K562 (cell line): ENCODE results near the gene SLC25A26. TPM values are rescaled to one million over a fixed set of nuclear protein-coding genes. Genes with fewer than 3 reads are reported as not detected.

Experiments
- ATAC-seq: fragments of 200-7000 bp; cut with Tn5 transposase; 3 replicates; pipeline ENCODE4 v1.9.1; 2020; ENCODE audit warnings: moderate library complexity
- BruUV-seq: library from RNA; stranded (reverse); fragments of 400-500 nt; replicated peaks from 2 replicates; lab custom pipeline; 2021; lab: Mats Ljungman, UMichigan
- CTCF ChIA-PET: fragments of 300-600 bp; formaldehyde crosslinking; extraction: SDS; loops from one replicate; lab custom pipeline; 2021; ENCODE audit warnings: low intra/inter-chr PET ratio; lab: Yijun Ruan, JAX
- POLR2A ChIA-PET: fragments of 300-600, 350-650 bp; sonication (Branson Sonifier 250); formaldehyde crosslinking; extraction: SDS; loops from one replicate; lab custom pipeline; 2021; ENCODE audit warnings: antibody characterized with exemption, inconsistent platforms; lab: Yijun Ruan, JAX
- DNase-seq, 4 experiments: peaks; one replicate each; pipeline versions ENCODE4 v3.0.0 to v3.0.0-alpha.2; 2011 to 2018; ENCODE audit warnings: low spot score in 3 of 4, mixed read lengths in 3 of 4; ENCODE audit errors: extremely low read depth in 1 of 4
- FAIRE-seq: peaks from 2 replicates; lab custom pipeline; 2011; peaks lifted over from hg19 to GRCh38; lab: Jason Lieb, UNC
- H2AFZ ChIP-seq: 2 replicates; pipeline ENCODE4 v1.6.0; 2011; ENCODE audit warnings: low read depth, low read length, control low read depth, inconsistent platforms
- H3K27ac ChIP-seq: fragments of 200-600 bp; 3 replicates; pipeline ENCODE4 v1.8.0; 2011; ENCODE audit warnings: low read depth, mild to moderate bottlenecking, control low read depth, inconsistent platforms, low read length, moderate library complexity, mixed read lengths; ENCODE audit errors: extremely low read depth
- H3K27me3 ChIP-seq, 2 experiments: fragments of 300-600 bp in 1 of 2; 2 replicates in 1 of 2; 3 replicates in 1 of 2; pipeline versions ENCODE4 v1.6.0 to v1.8.0; 2011; ENCODE audit warnings: inconsistent platforms in 2 of 2, low read length in 2 of 2, mild to moderate bottlenecking in 1 of 2, mixed read lengths in 1 of 2, moderate library complexity in 1 of 2; ENCODE audit not compliant: control insufficient read depth in 2 of 2, insufficient read depth in 2 of 2
- H3K36me3 ChIP-seq: fragments of 300-600 bp; 3 replicates; pipeline ENCODE4 v1.8.0; 2011; ENCODE audit warnings: mild to moderate bottlenecking, low read length, inconsistent platforms; ENCODE audit not compliant: control insufficient read depth, insufficient read depth
- H3K4me1 ChIP-seq, 2 experiments: fragments of 200-600 bp in 1 of 2; replicated peaks in 1 of 2; 2 replicates in 1 of 2; 3 replicates in 1 of 2; pipeline versions ENCODE4 v1.5.1 to v1.8.0; 2011; ENCODE audit warnings: inconsistent platforms in 2 of 2, low read length in 2 of 2, mild to moderate bottlenecking in 1 of 2, mixed read lengths in 1 of 2, moderate library complexity in 1 of 2; ENCODE audit not compliant: control insufficient read depth in 2 of 2, insufficient read depth in 2 of 2
- H3K4me2 ChIP-seq: 2 replicates; pipeline ENCODE4 v1.6.1; 2011; ENCODE audit warnings: low read length, control low read depth, inconsistent platforms, mixed read lengths; ENCODE audit not compliant: insufficient read depth
- H3K4me3 ChIP-seq: fragments of 200-600 bp; sonication (generic), shearing (Covaris generic); 2 replicates; pipeline ENCODE4 v1.5.1; 2016; ENCODE audit warnings: control low read depth, inconsistent platforms
- H3K79me2 ChIP-seq: fragments of 200-600 bp; 3 replicates; pipeline ENCODE4 v1.8.0; 2011; ENCODE audit warnings: low read length, inconsistent platforms; ENCODE audit not compliant: control insufficient read depth, insufficient read depth
- H3K9ac ChIP-seq, 2 experiments: 2 replicates each; pipeline versions ENCODE4 v1.6.0 to v1.6.1; 2011; ENCODE audit warnings: low read depth in 2 of 2, low read length in 2 of 2, control low read depth in 1 of 2, inconsistent platforms in 1 of 2, mild to moderate bottlenecking in 1 of 2, mixed read lengths in 1 of 2; ENCODE audit not compliant: insufficient read depth in 1 of 2
- H3K9me1 ChIP-seq: one replicate; pipeline ENCODE4 v1.6.0; 2011; ENCODE audit warnings: inconsistent platforms, mild to moderate bottlenecking, low read length, moderate library complexity; ENCODE audit not compliant: control insufficient read depth, insufficient read depth
- H3K9me3 ChIP-seq: replicated peaks from 2 replicates; pipeline ENCODE4 v1.5.1; 2011; ENCODE audit warnings: low read depth, low read length, inconsistent platforms; ENCODE audit not compliant: control insufficient read depth, insufficient read depth
- H4K20me1 ChIP-seq: replicated peaks from 2 replicates; pipeline ENCODE4 v1.6.1; 2011; ENCODE audit warnings: low read length, inconsistent platforms, mixed read lengths; ENCODE audit not compliant: control insufficient read depth, insufficient read depth
- ARID2 ChIP-seq: fragments of 450-650 bp; IDR thresholded peaks from 2 replicates; pipeline ENCODE4 v1.6.1; 2017; ENCODE audit warnings: antibody characterized with exemption, mild to moderate bottlenecking
- HMBOX1 ChIP-seq: sonication (generic); IDR thresholded peaks from 2 replicates; pipeline ENCODE4 v1.6.1; 2016
- HMG20B ChIP-seq: fragments of 250-450 bp; sonication (Bioruptor Pico); IDR thresholded peaks from 2 replicates; pipeline ENCODE4 v1.5.0; 2021; ENCODE audit warnings: mild to moderate bottlenecking
- NFE2 ChIP-seq: IDR thresholded peaks from 2 replicates; pipeline ENCODE4 v1.6.1; 2014; ENCODE audit warnings: antibody characterized with exemption, low read depth
- NRF1 ChIP-seq, 2 experiments: fragments of 450-650 bp; IDR thresholded peaks in 1 of 2; conservative IDR thresholded peaks in 1 of 2; 2 replicates each; pipeline ENCODE4 v1.6.1; 2014; ENCODE audit warnings: mild to moderate bottlenecking in 2 of 2
- USF1 ChIP-seq: sonication (generic); formaldehyde crosslinking; IDR thresholded peaks from 2 replicates; pipeline ENCODE4 v1.9.0; 2022; ENCODE audit warnings: mild to moderate bottlenecking, missing genetic modification reagents
- ZC3H11A ChIP-seq: IDR thresholded peaks from 2 replicates; pipeline ENCODE4 v1.6.1; 2012; ENCODE audit warnings: low read depth, low read length, improper control_type of control experiment
- ZNF174 ChIP-seq: fragments of 250-450 bp; sonication (Bioruptor Pico); IDR thresholded peaks from 2 replicates; pipeline ENCODE4 v1.4.0; 2020; ENCODE audit warnings: mild to moderate bottlenecking
- ZNF175 ChIP-seq: fragments of 200-800 bp; sonication (Bioruptor generic); IDR thresholded peaks from 2 replicates; pipeline ENCODE4 v1.6.1; 2016; ENCODE audit warnings: low read depth, mild to moderate bottlenecking, missing genetic modification characterization, missing compliant biosample characterization
- ZNF384 ChIP-seq: IDR thresholded peaks from 2 replicates; pipeline ENCODE4 v1.6.1; 2012; ENCODE audit warnings: low read depth, low read length, improper control_type of control experiment
- ZNF436 ChIP-seq: fragments of 250-450, 450-650 bp; sonication (Bioruptor Pico); formaldehyde crosslinking; IDR thresholded peaks from 2 replicates; pipeline ENCODE4 v1.7.0; 2020; ENCODE audit warnings: mild to moderate bottlenecking
- ZNF695 ChIP-seq: fragments of 450-650 bp; formaldehyde crosslinking; IDR thresholded peaks from 2 replicates; pipeline ENCODE4 v1.4.0; 2020; ENCODE audit warnings: mild to moderate bottlenecking, moderate library complexity
- WGBS: fragments of 100-300 bp; shearing (Covaris generic); methylation state at CpG from one replicate; pipeline ENCODE4 v1.1.6; 2016; ENCODE audit warnings: low coverage, mixed read lengths; ENCODE audit not compliant: insufficient coverage; ENCODE audit errors: missing lambda C conversion rate; 5-methylcytosine and 5-hydroxymethylcytosine counted together
- in situ Hi-C: fragments of 300-500 bp; cut with MboI; formaldehyde crosslinking; loops from 4 replicates; pipeline ENCODE4 v1.15.0; 2018; ENCODE audit warnings: inconsistent platforms, mixed read lengths
- intact Hi-C: fragments of 100-400 bp; cut with micrococcal nuclease; formaldehyde crosslinking; loops from 2 replicates; pipeline ENCODE4 v1.14.2; 2022
- polyA plus RNA-seq, 8 experiments: library from polyadenylated mRNA; depleted of rRNA in 4 of 8; stranded (reverse) in 5 of 8; unstranded in 3 of 8; fragments of >200 nt; fragmentation: Nextera tagmentation in 2 of 8; fragmentation: Illumina TruSeq in 1 of 8; extraction: Ambion mirVana in 2 of 8; extraction: Trizol in 1 of 8; gene quantifications; 2 replicates each; pipeline versions ENCODE4 v1.2.1 to v1.2.3, GENCODE V29; 2011 to 2014; ENCODE audit warnings: inconsistent platforms in 1 of 8, missing spikeins in 1 of 8
- total RNA-seq, 7 experiments: library from RNA; depleted of rRNA in 6 of 7; stranded (reverse); fragments of >200 nt in 6 of 7; fragmentation: Illumina TruSeq in 2 of 7; extraction: Trizol in 2 of 7; gene quantifications; 2 replicates each; pipeline versions ENCODE4 v1.2.1 to v1.2.3, GENCODE V29; 2011 to 2021; ENCODE audit warnings: low replicate concordance in 1 of 7
- TF ChIP-seq, protein P1 (sequence below): fragments of 250-450 bp; sonication (Bioruptor Pico); IDR thresholded peaks from 2 replicates; pipeline ENCODE4 v1.8.0; 2022; ENCODE audit warnings: moderate library complexity, mild to moderate bottlenecking, inconsistent platforms

Gene SLC25A26
- total and polyA plus RNA-seq, 9 of the 15 experiments (the other 6 are each of a cell fraction or from before 2014, with no cell fraction given) = 7.2 to 29.1 (median 12.6) TPM

- in situ Hi-C loops = no loop called here
- POLR2A ChIA-PET = no interaction called here
- H3K4me2 ChIP-seq = no peak overlapping the region
- no peaks in the 10 kb centered on the region for H4K20me1 ChIP-seq
- H3K4me3 ChIP-seq = no peak overlapping the region
- FAIRE-seq (no peak), DNase-seq (no peak), ATAC-seq (no peak)
- whole genome bisulfite sequencing = 38% methylated on average over 1 of the region's 1 CpG
- TF ChIP-seq ZNF695 (CRISPR knock-in tag) (no peak), ZC3H11A (no peak), ZNF384 (no peak), NRF1 (conservative IDR thresholded peaks at IDR 0.05 in 1 of 2, IDR thresholded peaks at IDR 0.05 in 1 of 2) (no peak), NFE2 (no peak), ZNF174 (no peak), ZNF436 (CRISPR knock-in tag) (no peak), ARID2 (no peak), USF1 (no peak), ZNF175 (CRISPR knock-in tag) (no peak), HMBOX1 (no peak), HMG20B (no peak)
- TF ChIP-seq, protein P1, sequence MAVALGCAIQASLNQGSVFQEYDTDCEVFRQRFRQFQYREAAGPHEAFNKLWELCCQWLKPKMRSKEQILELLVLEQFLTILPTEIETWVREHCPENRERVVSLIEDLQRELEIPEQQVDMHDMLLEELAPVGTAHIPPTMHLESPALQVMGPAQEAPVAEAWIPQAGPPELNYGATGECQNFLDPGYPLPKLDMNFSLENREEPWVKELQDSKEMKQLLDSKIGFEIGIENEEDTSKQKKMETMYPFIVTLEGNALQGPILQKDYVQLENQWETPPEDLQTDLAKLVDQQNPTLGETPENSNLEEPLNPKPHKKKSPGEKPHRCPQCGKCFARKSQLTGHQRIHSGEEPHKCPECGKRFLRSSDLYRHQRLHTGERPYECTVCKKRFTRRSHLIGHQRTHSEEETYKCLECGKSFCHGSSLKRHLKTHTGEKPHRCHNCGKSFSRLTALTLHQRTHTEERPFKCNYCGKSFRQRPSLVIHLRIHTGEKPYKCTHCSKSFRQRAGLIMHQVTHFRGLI (CRISPR knock-in tag) = no peak
- CTCF ChIA-PET = no interaction called here
- BruUV-seq = no TSS peak
- H3K9me3 ChIP-seq = no peaks in the 10 kb centered on the region
- H2AFZ ChIP-seq = no peak overlapping the region
- no peaks in the 10 kb centered on the region for H3K27me3 ChIP-seq
- H3K9me1 ChIP-seq = no peaks in the 10 kb centered on the region
- no peak overlapping the region for H3K9ac ChIP-seq
- H3K79me2 ChIP-seq = no peaks in the 10 kb centered on the region
- no peaks in the 10 kb centered on the region for H3K4me1 ChIP-seq
- no peak overlapping the region for H3K27ac ChIP-seq
- no peaks in the 10 kb centered on the region for H3K36me3 ChIP-seq
- intact Hi-C loops = no loop called here
These were observed 99.6 kb downstream of the SLC25A26 start for GRCh38 chr3:66320390-66320789.
